Fibroblast of skin of left biceps (primary cell): ENCODE data around the gene APOBEC2.

Experiments used
- DNase-seq, 2 experiments: peaks; one replicate each; pipeline ENCODE4 v3.0.0-alpha.2; 2013; ENCODE audit warnings: low read depth in 2 of 2

APOBEC2 gene

DNA sequence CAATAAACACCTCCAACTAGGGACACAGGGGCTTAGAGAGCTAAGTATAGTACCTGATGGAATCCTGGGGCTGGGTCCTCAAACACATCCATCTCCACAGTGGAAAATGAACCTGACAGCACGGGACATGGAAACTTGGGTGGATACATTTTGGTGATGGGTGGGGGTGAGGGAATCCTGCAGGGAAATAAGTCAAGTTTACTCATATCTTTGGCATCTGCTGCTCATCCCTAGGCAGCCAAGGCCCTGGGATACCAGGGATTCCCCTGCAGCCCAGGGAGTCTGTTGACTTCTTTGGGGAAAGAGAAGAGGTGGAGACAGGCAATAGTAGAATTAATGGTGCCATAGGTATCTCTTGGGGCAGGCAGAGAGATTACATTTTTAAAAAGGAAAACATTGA lies 6.6 kb downstream of the APOBEC2 start:
- DNase-seq: no peak

DNA sequence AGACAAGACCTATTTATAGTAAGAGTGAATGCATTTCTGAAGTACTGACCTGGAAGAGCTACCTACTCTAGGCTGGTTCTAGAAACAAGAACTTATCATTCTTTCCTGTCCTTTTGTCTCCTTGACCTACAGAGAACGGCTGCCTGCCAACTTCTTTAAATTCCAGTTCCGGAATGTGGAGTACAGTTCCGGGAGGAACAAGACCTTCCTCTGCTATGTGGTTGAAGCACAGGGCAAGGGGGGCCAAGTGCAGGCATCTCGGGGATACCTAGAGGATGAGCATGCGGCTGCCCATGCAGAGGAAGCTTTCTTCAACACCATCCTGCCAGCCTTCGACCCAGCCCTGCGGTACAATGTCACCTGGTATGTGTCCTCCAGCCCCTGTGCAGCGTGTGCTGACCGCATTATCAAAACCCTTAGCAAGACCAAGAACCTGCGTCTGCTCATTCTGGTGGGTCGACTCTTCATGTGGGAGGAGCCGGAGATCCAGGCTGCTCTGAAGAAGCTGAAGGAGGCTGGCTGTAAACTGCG lies 8.3 kb downstream of the APOBEC2 start:
- DNase-seq: no peak

DNA sequence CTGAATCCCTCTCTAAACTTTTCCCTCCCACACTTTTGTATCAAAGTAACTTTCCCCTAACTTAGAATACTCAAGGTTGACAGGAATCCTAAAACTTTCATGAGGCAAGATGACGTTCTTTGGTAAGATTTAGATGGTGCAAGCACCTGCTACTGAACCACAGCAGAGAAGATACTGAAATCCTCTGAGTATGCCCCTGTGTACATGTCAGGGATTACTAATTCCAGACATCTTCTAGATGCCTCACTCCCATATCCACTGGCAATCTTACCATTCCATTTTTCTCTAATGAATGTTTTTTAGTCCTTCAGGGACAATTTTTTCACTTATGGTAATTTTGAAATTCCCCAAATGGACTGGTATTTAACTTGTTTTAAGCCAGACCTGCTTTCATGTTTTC lies 9.1 kb downstream of the APOBEC2 start:
- no peak for DNase-seq

DNA sequence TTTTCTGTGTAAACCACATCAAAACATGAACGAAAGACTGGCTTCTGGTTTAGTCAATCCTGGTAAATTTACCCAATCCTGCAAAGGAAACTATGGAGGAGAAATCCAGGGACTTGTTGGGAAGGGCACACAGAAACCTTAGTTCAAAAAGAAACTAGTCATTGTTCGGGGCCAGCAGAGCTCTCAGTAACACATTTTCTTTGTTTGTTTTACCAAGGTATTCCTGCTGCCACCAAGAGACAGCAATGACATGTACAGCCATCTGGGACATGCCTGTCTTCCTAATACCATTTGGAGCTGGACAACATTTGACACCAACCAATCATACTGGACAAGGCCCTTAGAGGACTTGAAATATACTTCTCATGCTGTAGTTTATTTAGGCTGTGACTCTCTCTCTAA lies 10.9 kb downstream of the APOBEC2 start:
- DNase-seq: no peak

DNA sequence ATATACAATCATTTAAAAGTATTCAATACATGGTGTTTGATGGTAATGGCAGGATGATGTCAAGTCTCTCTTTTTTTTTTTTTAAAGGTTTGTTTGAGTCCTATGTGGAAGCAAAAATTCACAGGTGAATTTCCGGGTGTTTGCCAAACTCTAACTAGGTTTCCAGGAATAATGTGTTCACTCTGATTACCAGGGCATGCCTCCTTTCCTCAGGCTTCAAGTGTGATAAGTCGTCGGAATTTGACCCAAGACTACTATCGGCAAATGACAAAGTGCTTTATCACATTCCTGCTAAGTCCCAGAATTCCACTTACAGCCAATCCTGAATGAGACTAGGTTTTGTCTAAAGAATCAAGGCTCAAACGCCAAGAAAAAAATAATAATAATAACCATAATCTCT lies 11.8 kb downstream of the APOBEC2 start:
- no peak for DNase-seq

DNA sequence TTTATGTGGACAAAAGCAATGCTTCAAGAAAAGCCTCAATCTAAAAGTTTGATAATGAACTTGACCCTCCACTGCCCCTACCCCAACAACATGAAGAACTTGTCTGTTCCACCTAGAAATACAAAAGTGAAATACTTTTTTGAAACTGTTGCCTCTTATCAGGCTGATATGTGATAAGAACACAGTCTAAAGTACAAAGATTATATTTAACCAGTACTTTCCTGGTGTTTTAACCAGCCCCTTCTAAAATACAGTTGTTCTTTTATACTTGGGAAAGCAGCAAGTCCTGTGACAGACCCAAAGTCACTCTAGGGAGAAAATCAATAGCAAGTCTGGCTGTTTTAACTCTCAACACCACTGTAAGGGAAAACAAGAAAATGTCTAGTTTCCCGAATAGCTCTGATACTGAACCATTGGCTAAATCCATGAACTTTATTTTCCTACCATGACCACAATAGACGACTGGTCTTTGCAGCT lies 12.6 kb downstream of the APOBEC2 start:
- no peak for DNase-seq

DNA sequence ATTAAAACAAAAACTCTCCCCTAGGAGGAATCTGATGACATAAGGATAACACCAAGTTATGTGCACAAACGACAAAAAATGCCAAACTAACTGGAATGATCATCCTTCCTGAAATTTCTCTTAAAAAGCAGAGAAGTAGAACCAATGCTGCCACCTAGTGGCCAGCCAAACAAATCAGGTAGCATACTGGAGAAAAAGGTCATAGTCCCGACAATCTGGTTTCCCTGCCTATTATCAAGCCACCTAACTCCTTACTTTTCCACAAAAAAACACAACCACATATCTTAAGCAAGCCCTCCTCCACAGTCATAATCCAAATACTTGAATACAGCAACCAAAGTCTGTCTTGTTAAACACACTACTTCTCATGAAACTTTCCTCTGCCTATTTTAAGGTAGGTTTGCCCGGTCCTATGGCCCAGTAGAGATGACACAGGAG lies 13.9 kb downstream of the APOBEC2 start:
- peak; percentile 38 to 49 for DNase-seq

DNA sequence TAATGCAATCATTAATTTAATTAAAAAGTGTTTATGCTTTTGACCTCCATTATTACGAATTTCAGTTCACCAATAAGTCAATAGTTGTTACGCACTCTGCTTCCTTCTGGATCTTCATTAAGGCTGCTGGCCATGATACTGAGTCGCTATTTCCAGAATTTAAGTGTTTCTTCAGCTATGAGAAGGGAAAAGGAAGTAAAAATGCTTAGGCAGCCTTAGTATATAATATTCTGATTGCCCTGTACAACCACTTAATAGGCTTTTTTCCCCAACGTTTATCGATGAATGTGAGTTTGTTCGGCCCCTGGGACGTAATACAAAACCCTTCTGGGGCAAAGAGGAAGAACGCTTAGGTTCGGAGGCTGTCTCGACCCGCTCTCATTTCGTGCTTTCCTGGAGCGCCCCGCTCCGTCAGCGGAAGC lies 18.5 kb downstream of the APOBEC2 start:
- DNase-seq: no peak

DNA sequence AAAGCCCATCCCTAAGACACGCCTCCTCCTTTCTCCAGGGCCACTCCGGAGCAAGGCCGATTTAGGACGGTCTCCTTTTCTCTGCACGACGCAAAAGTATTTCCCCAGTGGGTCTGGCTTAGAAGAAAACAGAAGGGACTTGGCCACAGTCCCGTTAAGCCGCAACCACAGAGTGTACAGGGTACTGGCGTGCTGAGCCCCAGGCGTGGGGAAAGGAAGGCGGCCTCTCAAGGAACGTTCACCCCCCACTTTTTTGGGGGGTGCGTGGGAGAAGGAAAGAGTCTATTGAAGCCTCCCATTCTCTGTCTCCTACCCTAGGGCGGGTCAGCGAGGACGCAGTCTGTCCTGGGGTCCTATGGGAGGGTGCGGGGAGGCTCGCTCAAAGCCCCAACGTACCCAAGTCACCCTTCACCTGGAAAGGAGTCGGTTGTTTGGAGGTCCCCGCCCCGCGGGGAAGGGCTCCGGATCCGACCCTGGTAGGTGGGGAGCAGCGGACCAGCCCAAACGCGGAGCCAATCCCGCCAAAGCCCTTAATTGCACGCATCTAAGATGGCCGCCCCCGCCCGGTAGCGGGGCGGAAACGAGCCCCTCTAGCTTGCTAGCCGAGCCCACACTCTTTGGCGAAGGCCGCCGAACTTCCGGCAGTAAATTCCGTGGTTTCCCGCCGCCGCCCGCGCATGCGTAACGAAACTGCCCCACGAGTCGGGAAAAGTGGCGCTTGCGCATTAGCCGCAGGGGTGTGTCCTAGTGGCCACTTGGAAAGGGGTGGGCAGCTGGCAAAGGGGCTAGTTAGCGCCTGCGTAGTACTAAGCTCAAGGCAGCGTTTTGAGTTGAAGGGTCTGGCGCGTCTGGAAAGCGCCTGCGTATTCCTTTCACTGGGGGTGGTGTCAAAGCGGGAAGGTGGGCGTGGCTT lies 19.2 kb downstream of the APOBEC2 start, which contains the start of gene OARD1:
Gene OARD1, minus strand, starts transcription at position 434 of the 913 bp plus-strand sequence. CDS start 722 bp downstream, outside the sequence.
- DNase-seq: peak; percentile 99

DNA sequence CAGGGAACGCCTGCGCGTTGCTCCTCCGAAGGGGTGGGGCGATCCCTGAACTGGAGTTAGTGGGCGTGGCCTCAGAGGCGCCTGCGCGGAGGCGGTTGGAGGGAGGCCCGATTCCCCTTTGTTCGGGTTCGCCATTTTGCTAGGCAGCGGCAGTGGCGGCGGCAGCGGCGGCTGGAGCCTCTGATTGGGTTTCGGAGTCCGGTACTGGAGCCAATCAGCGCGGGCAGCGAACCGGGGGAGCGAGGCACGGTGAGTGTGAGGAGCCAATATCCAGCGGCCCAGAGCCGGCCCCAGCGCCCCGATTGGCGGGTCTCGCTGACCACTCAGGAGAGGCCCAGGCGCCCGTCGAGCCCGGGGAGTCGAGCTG lies 19.8 kb downstream of the APOBEC2 start, which contains the start of gene NFYA:
Gene NFYA, plus strand, starts transcription at position 139 of the 367 bp plus-strand sequence. CDS start 6,116 bp downstream, outside the sequence.
- DNase-seq: no peak

DNA sequence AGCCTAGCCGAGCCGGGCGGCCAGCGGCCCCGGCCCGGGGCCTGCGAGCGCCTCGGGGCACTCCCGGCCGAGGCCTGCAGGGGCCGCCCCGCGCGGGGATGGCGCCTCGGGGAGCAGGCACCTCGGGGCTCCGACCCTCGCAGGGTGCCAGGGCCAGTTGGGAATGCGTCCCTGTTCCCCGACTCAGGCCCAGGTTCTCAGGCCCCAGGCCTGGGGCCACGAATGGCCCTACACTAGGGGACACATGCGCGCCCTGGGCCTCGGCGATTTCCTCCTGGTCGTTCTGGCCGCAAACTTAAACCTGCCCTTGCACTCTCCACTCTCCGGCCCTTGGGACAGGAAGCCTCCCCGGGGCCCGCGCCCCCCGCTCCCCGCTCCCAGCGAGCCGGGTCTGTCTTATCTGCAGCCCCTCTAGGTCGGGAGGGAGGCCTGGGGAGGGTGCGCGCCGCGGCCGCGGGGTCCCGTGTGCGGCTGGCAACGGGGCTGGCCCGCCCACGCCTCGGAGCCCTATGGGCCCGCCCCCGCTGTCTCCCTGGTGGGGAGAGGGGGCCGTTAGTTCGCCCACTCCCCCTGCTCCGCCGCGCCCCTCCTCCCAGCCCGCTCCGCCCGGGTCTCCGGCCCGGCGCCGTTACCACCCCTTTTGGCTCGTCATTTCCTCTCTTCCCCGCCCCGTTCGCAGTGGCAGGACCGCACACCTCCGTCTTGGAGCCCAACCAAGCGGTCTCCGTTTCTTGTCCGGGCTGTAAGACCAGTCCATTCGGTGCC lies 20.4 kb downstream of the APOBEC2 start:
- peak; percentile 41 to 46 for DNase-seq

DNA sequence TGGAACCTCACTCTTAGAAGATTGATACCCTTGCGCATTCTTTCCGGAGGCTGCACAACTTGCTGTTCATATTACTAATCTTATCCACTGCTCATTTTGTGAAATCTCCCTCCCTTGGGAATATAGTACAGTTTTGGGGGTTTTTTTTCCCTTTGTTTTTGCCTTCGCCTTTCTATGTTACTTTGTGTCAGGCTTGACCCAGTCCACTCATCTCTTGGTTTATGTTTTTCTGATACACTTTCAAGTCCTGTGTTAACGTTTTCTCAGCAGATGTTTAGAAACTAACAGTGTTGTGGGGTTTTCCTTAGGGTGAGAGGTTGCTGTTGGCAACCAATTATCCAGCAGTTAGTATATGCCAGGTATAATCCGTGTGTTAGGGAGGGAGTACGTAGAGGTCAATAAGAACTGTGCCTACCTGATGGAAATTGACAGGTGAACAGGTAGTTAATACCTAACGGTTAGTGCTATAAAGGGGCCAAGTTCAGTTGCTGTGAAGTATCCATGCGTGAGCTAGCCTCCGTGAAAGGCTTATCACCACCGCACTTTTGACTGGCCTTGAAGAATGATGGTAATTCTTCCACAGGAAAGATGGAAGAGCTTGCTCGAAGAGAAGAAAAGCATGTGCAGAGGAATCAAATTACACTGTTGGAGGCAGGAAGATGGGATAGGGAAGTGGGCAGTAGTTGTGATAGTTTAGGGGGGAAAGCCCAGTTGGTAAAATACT lies 21.1 kb downstream of the APOBEC2 start:
- no peak for DNase-seq

DNA sequence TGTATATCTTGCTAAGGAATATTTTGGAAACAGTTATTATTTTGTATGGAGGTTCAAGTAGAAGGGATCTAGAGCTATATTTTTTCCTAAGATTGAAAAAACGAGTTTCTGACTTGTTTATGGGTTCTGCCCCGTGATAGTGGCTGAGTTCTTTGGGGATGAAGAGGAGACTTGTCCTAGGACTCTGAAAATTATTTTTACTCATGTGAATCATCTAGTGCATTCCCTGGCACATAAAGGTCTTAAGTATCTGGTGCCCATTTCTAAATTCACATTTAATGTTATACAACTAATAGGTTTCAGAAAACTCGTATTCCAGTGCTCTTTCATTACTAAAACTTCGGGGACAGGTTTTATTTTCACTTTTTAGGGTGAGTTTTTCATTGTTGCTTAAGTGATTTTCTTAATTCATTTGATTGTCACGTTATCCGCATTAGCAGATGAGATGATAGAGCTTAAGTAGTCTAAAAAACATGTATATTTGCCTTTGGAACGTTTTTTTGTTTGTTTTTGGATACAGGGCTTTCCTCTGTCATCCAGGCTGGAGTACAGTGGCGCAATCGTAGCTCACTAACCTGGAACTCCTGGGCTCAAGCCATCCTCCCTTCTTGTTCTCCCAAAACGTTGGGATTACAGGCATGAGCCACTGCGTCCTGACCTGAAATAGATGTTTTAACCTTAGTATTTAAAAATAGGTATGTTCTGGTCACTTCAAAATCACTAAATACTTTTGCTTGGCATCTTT lies 21.9 kb downstream of the APOBEC2 start:
- DNase-seq: no peak

DNA sequence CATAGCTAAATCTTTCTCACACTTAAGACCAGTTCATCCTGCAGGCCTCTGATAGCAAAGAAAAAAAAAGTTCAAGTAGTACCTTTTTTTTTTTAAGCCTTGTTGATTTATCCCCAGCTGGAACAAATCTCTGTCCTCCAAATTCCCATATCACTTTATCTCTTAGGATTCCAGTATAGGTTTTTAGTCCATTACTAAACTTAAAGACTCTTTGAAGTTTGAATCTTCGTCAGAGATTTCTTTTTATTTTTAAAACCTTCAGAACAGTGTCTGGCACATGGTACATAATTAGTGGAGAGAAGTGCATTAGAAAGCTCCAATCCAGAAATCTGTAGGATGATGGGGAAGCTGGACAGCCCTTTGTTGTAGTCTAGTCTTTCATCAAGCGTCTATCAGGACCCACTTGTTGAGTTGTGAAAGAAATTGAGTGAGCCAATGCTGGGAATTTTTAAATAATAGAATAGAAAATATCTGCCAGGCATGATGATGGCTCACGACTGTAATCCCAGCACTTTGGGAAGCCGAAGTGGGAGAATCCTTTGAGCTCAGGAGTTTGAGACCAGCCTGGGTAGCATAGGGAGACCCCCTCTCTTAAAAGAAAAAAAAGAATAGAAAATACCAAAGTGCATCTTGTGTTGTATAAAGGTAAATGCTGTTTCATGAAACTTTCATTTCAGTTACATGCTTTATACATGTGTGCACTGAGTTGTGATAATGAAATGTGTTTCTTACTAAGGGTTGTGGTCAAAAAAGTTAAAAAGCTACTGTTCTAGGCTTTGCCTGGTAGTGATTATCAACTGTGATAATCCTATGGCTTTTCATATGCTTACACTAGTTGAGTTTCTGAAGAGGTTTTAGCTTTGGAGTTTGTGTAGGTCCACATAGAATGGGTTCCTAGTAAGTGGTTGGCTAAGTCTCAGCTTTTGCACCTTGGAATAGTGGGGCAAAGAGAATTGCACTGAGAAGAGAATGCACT lies 22.9 kb downstream of the APOBEC2 start:
- DNase-seq: no peak

DNA sequence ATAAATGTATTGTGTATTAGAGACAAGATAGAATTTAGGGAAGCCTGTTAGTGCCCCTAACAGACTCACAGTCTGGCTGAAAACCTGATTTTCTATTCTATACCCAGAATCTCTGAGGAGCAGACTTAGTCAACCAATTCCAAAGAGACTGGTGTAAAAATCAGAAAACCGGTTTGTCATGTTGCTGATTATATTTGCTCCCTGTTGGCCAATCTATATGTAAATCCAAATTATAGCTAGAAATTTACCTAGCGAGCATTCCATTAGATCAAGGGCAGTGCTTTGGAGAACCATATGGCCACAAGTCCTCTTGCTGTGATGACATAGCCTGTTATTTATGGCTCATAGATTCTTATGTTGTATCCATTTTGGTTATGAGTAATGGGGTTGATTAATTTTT lies 24.5 kb downstream of the APOBEC2 start:
- no peak for DNase-seq

DNA sequence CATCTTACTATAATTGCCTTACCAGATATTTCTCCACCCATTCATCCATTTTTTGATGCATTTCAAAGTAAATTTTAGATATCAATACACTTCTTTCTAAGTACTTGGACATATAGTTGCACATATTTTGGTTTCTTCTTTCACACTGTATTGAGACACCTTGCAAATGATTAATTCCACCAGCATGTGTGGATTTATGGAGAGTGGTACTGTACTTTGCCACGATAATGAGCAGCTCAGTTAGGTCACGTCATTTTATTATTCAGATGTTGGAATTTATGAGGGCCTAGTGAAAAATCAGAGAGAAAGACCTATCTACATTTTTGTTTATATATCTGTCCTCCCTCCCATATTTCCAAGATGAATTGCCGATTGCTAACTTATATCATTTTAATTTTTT lies 25.1 kb downstream of the APOBEC2 start:
- DNase-seq: no peak

DNA sequence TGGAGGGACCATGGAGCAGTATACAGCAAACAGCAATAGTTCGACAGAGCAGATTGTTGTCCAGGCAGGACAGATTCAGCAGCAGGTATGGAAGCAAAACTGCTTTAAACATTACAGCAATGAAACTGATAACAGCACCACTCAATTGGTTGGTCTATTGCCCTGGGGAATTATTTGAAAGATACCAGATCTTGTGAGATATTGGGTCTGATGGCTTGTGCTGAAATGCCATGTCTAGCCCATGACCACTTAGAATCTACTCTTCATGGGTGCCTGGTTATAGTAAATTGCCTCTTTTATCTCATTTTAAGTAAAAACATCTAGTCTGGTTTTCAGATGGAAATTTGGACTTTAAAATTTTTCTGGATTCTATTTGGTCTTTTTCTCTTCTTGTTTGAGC lies 26.1 kb downstream of the APOBEC2 start:
- DNase-seq: no peak

DNA sequence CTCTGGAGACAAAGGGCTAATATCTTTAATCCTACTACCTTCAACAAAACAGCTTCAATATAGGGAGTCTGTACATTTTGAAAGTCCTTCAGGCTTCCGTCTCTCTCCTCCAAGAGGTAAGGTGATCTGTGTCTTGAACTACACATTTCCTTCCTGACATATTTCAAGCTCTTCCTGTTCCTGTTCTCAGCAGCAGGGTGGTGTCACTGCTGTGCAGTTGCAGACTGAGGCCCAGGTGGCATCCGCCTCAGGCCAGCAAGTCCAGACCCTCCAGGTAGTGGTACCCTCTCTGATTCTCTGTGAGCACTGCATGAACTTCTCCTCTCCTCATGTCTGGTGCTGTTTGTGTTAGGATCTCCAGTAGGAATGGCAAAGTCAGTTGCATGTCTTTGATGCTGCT lies 27.6 kb downstream of the APOBEC2 start:
- DNase-seq: no peak

DNA sequence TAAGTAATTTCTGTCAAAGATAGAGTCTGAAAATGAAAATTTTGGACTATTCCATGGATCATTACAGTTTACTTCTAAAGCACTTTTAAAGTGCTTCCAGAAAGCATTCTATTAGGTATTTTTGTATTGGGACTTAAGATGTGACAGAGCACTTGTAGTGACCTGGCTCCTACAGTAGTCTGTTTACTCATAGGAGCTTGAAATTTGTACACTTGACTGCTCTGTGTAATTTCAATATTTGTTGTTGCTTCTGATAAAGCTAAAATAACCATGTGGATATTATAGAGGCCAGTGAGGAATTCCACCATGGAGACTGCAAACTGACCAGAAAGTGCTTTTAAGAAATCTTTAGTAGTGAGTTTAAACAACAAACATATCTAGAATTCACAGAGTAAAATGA lies 30.1 kb downstream of the APOBEC2 start:
- DNase-seq: no peak

DNA sequence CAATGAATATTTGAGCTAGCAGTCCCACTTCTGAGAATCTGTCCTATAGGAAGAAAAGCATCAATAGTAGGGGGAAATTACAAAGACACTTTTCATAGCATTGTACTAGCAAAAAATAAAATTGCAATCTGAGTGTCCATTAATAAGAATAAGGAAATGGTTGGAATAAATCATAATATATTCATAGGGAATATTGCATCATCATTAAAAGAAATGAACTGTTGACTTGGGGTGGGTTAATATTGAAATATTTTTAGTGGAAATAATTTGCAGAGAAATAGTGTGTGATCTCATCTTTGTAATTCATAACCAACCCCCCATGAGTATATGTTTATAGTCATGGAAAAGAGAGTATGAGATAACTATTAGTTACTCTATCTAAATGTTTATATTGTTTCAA lies 32.2 kb downstream of the APOBEC2 start:
- no peak for DNase-seq
